HCT116 (cell line): Measurements from ENCODE around the gene FOXJ1. TPM values are rescaled to one million over a fixed set of nuclear protein-coding genes. Genes with fewer than 3 reads are reported as not detected.

Experiments used
- ATAC-seq: fragments of 200-7000 bp; cut with Tn5 transposase; 2 replicates; pipeline ENCODE4 v1.9.1; 2020; ENCODE audit warnings: mild to moderate bottlenecking, moderate library complexity
- BruUV-seq: library from RNA; stranded (reverse); fragments of 400-500 nt; replicated peaks from 2 replicates; lab custom pipeline; 2021; lab: Mats Ljungman, UMichigan
- CTCF ChIA-PET: fragments of 300-600 bp; sonication (Branson Sonifier 250); formaldehyde crosslinking; loops from one replicate; lab custom pipeline; 2021; ENCODE audit warnings: antibody characterized with exemption; lab: Charles Lee
- POLR2A ChIA-PET: fragments of 300-600, 350-600 bp; sonication (Branson Sonifier 250); formaldehyde crosslinking; loops from one replicate; lab custom pipeline; 2021; ENCODE audit warnings: antibody characterized with exemption; lab: Charles Lee
- RAD21 ChIA-PET, 2 experiments: fragments of 300-600 bp; sonication (Branson Sonifier 250); formaldehyde crosslinking; loops; one replicate each; lab custom pipeline; 2023; ENCODE audit warnings: low total read pairs in 2 of 2; ENCODE audit not compliant: uncharacterized antibody in 2 of 2, unreplicated experiment in 2 of 2, low non-redundant PET in 1 of 2; lab: Charles Lee
- DNase-seq: peaks from one replicate; pipeline ENCODE4 v3.0.0-alpha.2; 2010; ENCODE audit warnings: low read depth, low spot score
- H2AFZ ChIP-seq: fragments of 200-600 bp; shearing (Covaris generic), sonication (generic); 2 replicates; pipeline ENCODE4 v1.6.1; 2017; ENCODE audit warnings: low read depth, mixed run types, mixed read lengths, antibody characterized with exemption, low read length; ENCODE audit not compliant: poor library complexity, severe bottlenecking
- H3K27ac ChIP-seq: 2 replicates; pipeline ENCODE4 v1.5.1; 2012; ENCODE audit warnings: low read depth, low read length
- H3K27me3 ChIP-seq: fragments of 200-600 bp; sonication (generic); 2 replicates; pipeline ENCODE4 v1.6.1; 2016; ENCODE audit warnings: mixed run types, low read length, mixed read lengths; ENCODE audit not compliant: insufficient read depth
- H3K36me3 ChIP-seq, 2 experiments: fragments of 200-500 bp in 1 of 2; fragments of 200-600 bp in 1 of 2; sonication (Bioruptor generic) in 1 of 2; sonication (generic) in 1 of 2; 2 replicates each; pipeline versions ENCODE4 v1.5.1 to v1.6.1; 2014 to 2016; ENCODE audit warnings: low read length in 2 of 2, inconsistent platforms in 1 of 2, mixed read lengths in 1 of 2, mixed run types in 1 of 2; ENCODE audit not compliant: insufficient read depth in 2 of 2, control insufficient read depth in 1 of 2
- H3K4me1 ChIP-seq, 2 experiments: fragments of 200-600 bp in 1 of 2; sonication (generic) in 1 of 2; 2 replicates each; pipeline versions ENCODE4 v1.5.1 to v1.6.1; 2012 to 2017; ENCODE audit warnings: low read length in 2 of 2, inconsistent platforms in 1 of 2, mild to moderate bottlenecking in 1 of 2, mixed read lengths in 1 of 2, mixed run types in 1 of 2, moderate library complexity in 1 of 2; ENCODE audit not compliant: insufficient read depth in 2 of 2, control insufficient read depth in 1 of 2
- H3K4me2 ChIP-seq: fragments of 200-600 bp; sonication (generic); 2 replicates; pipeline ENCODE4 v1.6.1; 2017; ENCODE audit warnings: mixed run types, low read length, mixed read lengths
- H3K4me3 ChIP-seq, 2 experiments: fragments of 200-600 bp in 1 of 2; sonication (generic) in 1 of 2; replicated peaks in 1 of 2; 2 replicates each; pipeline ENCODE4 v1.5.1; 2011 to 2016; ENCODE audit warnings: low read length in 2 of 2, control low read depth in 1 of 2, low read depth in 1 of 2, mild to moderate bottlenecking in 1 of 2, mixed read lengths in 1 of 2, mixed run types in 1 of 2
- H3K79me2 ChIP-seq: fragments of 200-600 bp; sonication (generic); 2 replicates; pipeline ENCODE4 v1.6.1; 2017; ENCODE audit warnings: mild to moderate bottlenecking, mixed run types, low read length, moderate library complexity, mixed read lengths; ENCODE audit not compliant: insufficient read depth
- H3K9ac ChIP-seq: fragments of 200-600 bp; sonication (generic); 2 replicates; pipeline ENCODE4 v1.6.1; 2016; ENCODE audit warnings: low read length, mixed read lengths
- H3K9me2 ChIP-seq: fragments of 200-600 bp; sonication (generic), shearing (Covaris generic); 2 replicates; pipeline ENCODE4 v1.6.1; 2017; ENCODE audit warnings: mixed run types, mild to moderate bottlenecking, moderate library complexity; ENCODE audit not compliant: insufficient read depth
- H3K9me3 ChIP-seq, 2 experiments: fragments of 200-500 bp in 1 of 2; fragments of 200-600 bp in 1 of 2; sonication (Bioruptor generic) in 1 of 2; sonication (generic) in 1 of 2; 2 replicates each; pipeline ENCODE4 v1.6.1; 2014 to 2017; ENCODE audit warnings: low read length in 2 of 2, mixed read lengths in 2 of 2, inconsistent platforms in 1 of 2, low read depth in 1 of 2, mild to moderate bottlenecking in 1 of 2, mixed run types in 1 of 2, moderate library complexity in 1 of 2; ENCODE audit not compliant: control insufficient read depth in 1 of 2, insufficient read depth in 1 of 2
- H4K20me1 ChIP-seq: fragments of 200-600 bp; sonication (generic), shearing (Covaris generic); 2 replicates; pipeline ENCODE4 v1.6.1; 2017; ENCODE audit warnings: mixed run types, mild to moderate bottlenecking, moderate library complexity; ENCODE audit not compliant: insufficient read depth
- CTCF ChIP-seq, 3 experiments: fragments of 200-600 bp in 1 of 3; sonication (generic) in 1 of 3; IDR thresholded peaks in 2 of 3; conservative IDR thresholded peaks in 1 of 3; 2 replicates each; pipeline ENCODE4 v1.5.1; 2012 to 2017; ENCODE audit warnings: low read depth in 2 of 3, low read length in 2 of 3, antibody characterized with exemption in 1 of 3, borderline replicate concordance in 1 of 3, control low read depth in 1 of 3, mild to moderate bottlenecking in 1 of 3, mixed read lengths in 1 of 3, mixed run types in 1 of 3, moderate library complexity in 1 of 3; ENCODE audit not compliant: insufficient read depth in 1 of 3
- JUND ChIP-seq: IDR thresholded peaks from 2 replicates; pipeline ENCODE4 v1.6.1; 2012
- POLR2A ChIP-seq: IDR thresholded peaks from 2 replicates; pipeline ENCODE4 v1.7.0; 2011; ENCODE audit warnings: borderline replicate concordance; ENCODE audit not compliant: insufficient read depth, insufficient read length; ENCODE audit errors: extremely low read depth
- RAD21 ChIP-seq: IDR thresholded peaks from 2 replicates; pipeline ENCODE4 v1.6.1; 2012; ENCODE audit warnings: low read depth, mild to moderate bottlenecking
- intact Hi-C: fragments of 100-400 bp; cut with micrococcal nuclease; formaldehyde crosslinking; loops from 2 replicates; pipeline ENCODE4 v1.10.0; 2022
- total RNA-seq: library from RNA; stranded (reverse); gene quantifications from one replicate; pipeline ENCODE4 v1.2.1, GENCODE V29; 2021; ENCODE audit not compliant: unreplicated experiment
- TF ChIP-seq, protein P1 (sequence below): IDR thresholded peaks from 2 replicates; pipeline ENCODE4 v1.6.1; 2011; ENCODE audit warnings: mild to moderate bottlenecking, low read length, moderate library complexity; ENCODE audit not compliant: insufficient replicate concordance; ENCODE audit errors: extremely low read depth

Gene FOXJ1
- total RNA-seq, 1 experiment from 2014 or later = 0.61 TPM

DNA sequence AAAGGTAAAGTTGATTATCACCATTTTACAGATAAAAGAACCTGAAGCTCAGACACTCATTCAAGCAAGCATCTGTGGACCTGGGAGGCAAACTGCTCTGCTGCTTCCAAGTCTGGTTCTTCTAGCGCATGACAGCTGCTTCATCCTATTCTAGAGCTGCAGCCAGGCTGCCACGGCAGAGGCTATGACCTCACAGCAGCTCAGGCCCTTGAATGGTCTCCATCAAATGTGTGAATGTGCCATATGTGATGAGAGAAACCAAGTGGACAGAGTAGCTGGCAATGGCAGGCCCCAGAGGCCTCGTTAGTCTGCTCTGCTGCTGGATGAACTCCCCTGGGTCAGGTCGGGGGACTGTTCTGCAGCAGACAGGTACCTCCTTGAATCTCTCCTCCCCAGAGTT, 30.7 kb upstream of the FOXJ1 start (continued):
- TF ChIP-seq, protein P1, sequence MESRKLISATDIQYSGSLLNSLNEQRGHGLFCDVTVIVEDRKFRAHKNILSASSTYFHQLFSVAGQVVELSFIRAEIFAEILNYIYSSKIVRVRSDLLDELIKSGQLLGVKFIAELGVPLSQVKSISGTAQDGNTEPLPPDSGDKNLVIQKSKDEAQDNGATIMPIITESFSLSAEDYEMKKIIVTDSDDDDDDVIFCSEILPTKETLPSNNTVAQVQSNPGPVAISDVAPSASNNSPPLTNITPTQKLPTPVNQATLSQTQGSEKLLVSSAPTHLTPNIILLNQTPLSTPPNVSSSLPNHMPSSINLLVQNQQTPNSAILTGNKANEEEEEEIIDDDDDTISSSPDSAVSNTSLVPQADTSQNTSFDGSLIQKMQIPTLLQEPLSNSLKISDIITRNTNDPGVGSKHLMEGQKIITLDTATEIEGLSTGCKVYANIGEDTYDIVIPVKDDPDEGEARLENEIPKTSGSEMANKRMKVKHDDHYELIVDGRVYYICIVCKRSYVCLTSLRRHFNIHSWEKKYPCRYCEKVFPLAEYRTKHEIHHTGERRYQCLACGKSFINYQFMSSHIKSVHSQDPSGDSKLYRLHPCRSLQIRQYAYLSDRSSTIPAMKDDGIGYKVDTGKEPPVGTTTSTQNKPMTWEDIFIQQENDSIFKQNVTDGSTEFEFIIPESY = no peak
- TF ChIP-seq POLR2A (no peak), JUND (no peak), CTCF (IDR thresholded peaks at IDR 0.05 in 2 of 3, conservative IDR thresholded peaks at IDR 0.05 in 1 of 3; ENCODE audit: borderline replicate concordance in 1 of 3, insufficient read depth in 1 of 3, low read depth in 2 of 3, low read length in 2 of 3) (no peak)

DNA sequence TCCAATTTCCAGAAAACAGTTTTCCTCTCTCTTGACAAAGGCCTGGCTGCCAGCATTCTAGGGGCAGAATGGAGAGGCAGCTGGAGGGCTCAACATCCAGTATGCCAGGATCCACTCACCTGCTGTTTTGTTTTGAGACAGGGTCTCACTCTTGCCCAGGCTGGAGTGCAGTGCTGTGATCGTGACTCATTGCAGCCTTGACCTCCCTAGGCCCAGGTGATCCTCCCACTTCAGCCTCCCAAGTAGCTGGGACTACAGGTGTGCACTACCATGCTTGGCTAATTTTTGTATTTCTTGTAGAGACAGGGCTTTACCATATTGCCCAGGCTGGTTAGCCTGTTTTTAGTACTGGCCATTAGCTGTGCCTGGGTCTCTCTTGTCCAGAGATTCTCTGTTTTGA, 29.1 kb upstream of the FOXJ1 start:
- H3K36me3 ChIP-seq = no peaks in the 10 kb centered on the region
- no peak for TF ChIP-seq RAD21
- TF ChIP-seq, all 23 proteins: peak for 0
- ChIA-PET POLR2A (no interaction called here), RAD21 (no interaction called here), CTCF (interaction anchor here (1.5 to 1.6 kb wide), 2 partner anchors 10 to 12 kb away, joined by 3 to 8 read pairs; no protein-coding TSS in a partner anchor)
- H3K9me3 ChIP-seq = no peaks in the 10 kb centered on the region
- H3K4me1 ChIP-seq = no peaks in the 10 kb centered on the region
- no peak overlapping the region for H3K9ac ChIP-seq
- H3K27ac ChIP-seq = no peak overlapping the region
- DNase-seq = no peak
- H2AFZ ChIP-seq = no peak overlapping the region
- ATAC-seq = no peak
- H3K4me2 ChIP-seq = no peak overlapping the region
- H3K27me3 ChIP-seq = no peaks in the 10 kb centered on the region
- no peaks in the 10 kb centered on the region for H4K20me1 ChIP-seq
- intact Hi-C loops = no loop called here
- BruUV-seq = no TSS peak
- H3K9me2 ChIP-seq = no peaks in the 10 kb centered on the region
- no peaks in the 10 kb centered on the region for H3K79me2 ChIP-seq
- no peak overlapping the region for H3K4me3 ChIP-seq
